HepG2 (cell line): Measurements from ENCODE around the gene SLC25A44. TPM values are rescaled to one million over a fixed set of nuclear protein-coding genes. Genes with fewer than 3 reads are reported as not detected.

ENCODE experiments used
- CBX5 ChIP-seq: sonication (generic); formaldehyde crosslinking; IDR thresholded peaks from 2 replicates; pipeline ENCODE4 v1.4.0; 2020; ENCODE audit warnings: missing genetic modification reagents, borderline replicate concordance
- GLI4 ChIP-seq: sonication (generic); formaldehyde crosslinking; IDR thresholded peaks from 2 replicates; pipeline ENCODE4 v1.5.1; 2020; ENCODE audit warnings: missing genetic modification reagents, mild to moderate bottlenecking, moderate library complexity, borderline replicate concordance
- HMGXB3 ChIP-seq: sonication (generic); formaldehyde crosslinking; IDR thresholded peaks from 2 replicates; pipeline ENCODE4 v1.4.0; 2020; ENCODE audit warnings: missing genetic modification reagents, borderline replicate concordance
- HNF1B ChIP-seq: sonication (generic); formaldehyde crosslinking; IDR thresholded peaks from 2 replicates; pipeline ENCODE4 v1.5.1; 2020; ENCODE audit warnings: mild to moderate bottlenecking, moderate library complexity, missing genetic modification reagents
- JDP2 ChIP-seq: sonication (generic); formaldehyde crosslinking; IDR thresholded peaks from 2 replicates; pipeline ENCODE4 v1.8.1; 2022; ENCODE audit warnings: missing genetic modification reagents, borderline replicate concordance
- KAT2B ChIP-seq: fragments of 150-350 bp; IDR thresholded peaks from 2 replicates; pipeline ENCODE4 v1.6.1; 2014; ENCODE audit warnings: low read depth, low read length, borderline replicate concordance
- MED13 ChIP-seq: sonication (generic); formaldehyde crosslinking; IDR thresholded peaks from 2 replicates; pipeline ENCODE4 v1.5.0; 2020; ENCODE audit warnings: missing genetic modification reagents
- MIXL1 ChIP-seq: IDR thresholded peaks from 2 replicates; pipeline ENCODE4 v1.6.1; 2016
- PAWR ChIP-seq: sonication (generic); formaldehyde crosslinking; IDR thresholded peaks from 2 replicates; pipeline ENCODE4 v1.4.0; 2020; ENCODE audit warnings: missing genetic modification reagents, mild to moderate bottlenecking, borderline replicate concordance
- RBFOX2 ChIP-seq: fragments of 200-400 bp; formaldehyde crosslinking; IDR thresholded peaks from 2 replicates; pipeline ENCODE4 v1.6.1; 2017; ENCODE audit warnings: low read depth, mild to moderate bottlenecking, low read length
- SIN3A ChIP-seq: IDR thresholded peaks from 2 replicates; pipeline ENCODE4 v1.6.1; 2011; ENCODE audit warnings: low read depth, mild to moderate bottlenecking, control low read depth, low read length, borderline replicate concordance
- SMARCC2 ChIP-seq: fragments of 450-650 bp; IDR thresholded peaks from 2 replicates; pipeline ENCODE4 v1.6.1; 2017; ENCODE audit warnings: antibody characterized with exemption, mild to moderate bottlenecking
- SPEN ChIP-seq: sonication (generic); formaldehyde crosslinking; IDR thresholded peaks from 2 replicates; pipeline ENCODE4 v1.5.1; 2020; ENCODE audit warnings: low read depth, mild to moderate bottlenecking, missing genetic modification reagents
- TFDP2 ChIP-seq: sonication (generic); formaldehyde crosslinking; IDR thresholded peaks from 2 replicates; pipeline ENCODE4 v1.4.0; 2020; ENCODE audit warnings: missing genetic modification reagents
- ZBTB10 ChIP-seq: sonication (generic); formaldehyde crosslinking; IDR thresholded peaks from 2 replicates; pipeline ENCODE4 v1.4.0; 2020; ENCODE audit warnings: missing genetic modification reagents, borderline replicate concordance
- ZFP36L1 ChIP-seq: sonication (generic); formaldehyde crosslinking; IDR thresholded peaks from 2 replicates; pipeline ENCODE4 v1.8.0; 2022; ENCODE audit warnings: mild to moderate bottlenecking, missing genetic modification reagents, moderate library complexity
- ZFYVE20 ChIP-seq: sonication (generic); formaldehyde crosslinking; IDR thresholded peaks from 2 replicates; pipeline ENCODE4 v1.8.0; 2023; ENCODE audit warnings: low read depth, mild to moderate bottlenecking, moderate library complexity, missing genetic modification reagents, borderline replicate concordance
- ZNF382 ChIP-seq: sonication (generic); formaldehyde crosslinking; IDR thresholded peaks from 2 replicates; pipeline ENCODE4 v1.5.0; 2020; ENCODE audit warnings: missing genetic modification reagents, mild to moderate bottlenecking, borderline replicate concordance
- polyA plus RNA-seq, 8 experiments: library from polyadenylated mRNA; depleted of rRNA in 3 of 8; stranded (reverse) in 7 of 8; unstranded in 1 of 8; fragments of >200 nt; fragmentation: Illumina TruSeq in 4 of 8; extraction: Trizol in 4 of 8; gene quantifications; 2 replicates each; pipeline versions ENCODE4 v1.2.1 to v1.2.3, GENCODE V29; 2011 to 2016; ENCODE audit warnings: low read depth in 4 of 8, missing spikeins in 1 of 8, mixed read lengths in 1 of 8; ENCODE audit not compliant: insufficient read depth in 1 of 8
- total RNA-seq, 5 experiments: library from RNA; depleted of rRNA; stranded (reverse); fragments of >200 nt; fragmentation: Illumina TruSeq; extraction: Trizol; gene quantifications; 2 replicates each; pipeline ENCODE4 v1.2.3, GENCODE V29; 2016; ENCODE audit warnings: low read depth in 1 of 5

SLC25A44 gene
- total and polyA plus RNA-seq, 2 of the 13 experiments (the other 11 are each of a cell fraction or from before 2014, with no cell fraction given): 10.7 to 13.4 TPM

GRCh38 chr1:156146020-156146768 is 47.7 kb upstream of the SLC25A44 start (continued):
- TF ChIP-seq HMGXB3 (CRISPR knock-in tag) (no peak), SMARCC2 (no peak), PAWR (CRISPR knock-in tag) (no peak), GLI4 (no peak), ZNF382 (CRISPR knock-in tag) (no peak), RBFOX2 (no peak), MIXL1 (peak; percentile 83), ZFYVE20 (CRISPR knock-in tag) (no peak), SPEN (no peak), HNF1B (CRISPR knock-in tag) (peak; percentile 77), MED13 (CRISPR knock-in tag) (no peak), ZFP36L1 (CRISPR knock-in tag) (no peak), TFDP2 (CRISPR knock-in tag) (0 out of 2 replicates have a peak, but pooled peaks have one; percentile 15), KAT2B (no peak), CBX5 (CRISPR knock-in tag) (no peak), JDP2 (CRISPR knock-in tag) (no peak), SIN3A (no peak), ZBTB10 (CRISPR knock-in tag) (no peak)
